Gastroesophageal sphincter (tissue), 4 donors: ENCODE measurements around the gene EARS2. TPM values are rescaled to one million over a fixed set of nuclear protein-coding genes. Genes with fewer than 3 reads are reported as not detected.

ENCODE experiments used
- ATAC-seq: fragments of 150-250 bp; one replicate; pipeline ENCODE4 v1.9.1; 2016; ENCODE audit warnings: mild to moderate bottlenecking, moderate library complexity
- H3K27ac ChIP-seq, 4 donors: fragments of 200-600 bp; sonication (generic) in 3 of 4; 1 replicate in 3 of 4; 2 replicates in 1 of 4; pipeline ENCODE4 v1.5.1; 2016 to 2019
- H3K27me3 ChIP-seq: fragments of 200-600 bp; sonication (generic); one replicate; pipeline ENCODE4 v1.5.1; 2019
- H3K36me3 ChIP-seq, 2 donors: fragments of 200-600 bp; sonication (generic); one replicate each; pipeline ENCODE4 v1.5.1; 2019; ENCODE audit warnings: control low read depth in 1 of 2
- H3K4me1 ChIP-seq, 3 donors: fragments of 200-600 bp; sonication (generic); 1 replicate in 2 of 3; 2 replicates in 1 of 3; pipeline ENCODE4 v1.5.1; 2016 to 2019; ENCODE audit warnings: control low read depth in 2 of 3
- H3K4me3 ChIP-seq, 2 donors: fragments of 200-600 bp; sonication (generic); one replicate each; pipeline ENCODE4 v1.5.1; 2019; ENCODE audit warnings: mild to moderate bottlenecking in 1 of 2, moderate library complexity in 1 of 2
- H3K9me3 ChIP-seq, 3 donors: fragments of 200-600 bp; sonication (generic); one replicate each; pipeline ENCODE4 v1.5.1; 2017 to 2019; ENCODE audit warnings: control low read depth in 2 of 3
- EP300 ChIP-seq: sonication (generic); formaldehyde crosslinking; IDR thresholded peaks from one replicate; pipeline ENCODE4 v1.6.1; 2017; ENCODE audit warnings: antibody characterized with exemption, mild to moderate bottlenecking
- POLR2A ChIP-seq, 2 donors: fragments of 450-650 bp; IDR thresholded peaks; one replicate each; pipeline ENCODE4 v1.6.1; 2017; ENCODE audit warnings: antibody characterized with exemption in 2 of 2, mild to moderate bottlenecking in 2 of 2, moderate library complexity in 1 of 2
- POLR2AphosphoS5 ChIP-seq: sonication (generic); formaldehyde crosslinking; IDR thresholded peaks from one replicate; pipeline ENCODE4 v1.6.1; 2017; ENCODE audit warnings: antibody characterized with exemption
- WGBS, 2 donors: methylation state at CpG; one replicate each; pipeline ENCODE4 v1.1.5; 2018; ENCODE audit warnings: low coverage in 1 of 2; 5-methylcytosine and 5-hydroxymethylcytosine counted together
- total RNA-seq, 4 donors: library from RNA; depleted of rRNA; stranded (reverse); fragments of >200 nt; gene quantifications; one replicate each; pipeline ENCODE4 v1.1.0, GENCODE V29; 2016
- TF ChIP-seq, protein P1 (sequence below), 4 experiments: fragments of 200-600 bp in 2 of 4; fragments of 450-650 bp in 2 of 4; sonication (generic) in 1 of 4; IDR thresholded peaks; one replicate each; pipeline ENCODE4 v1.5.1; 2017 to 2019; ENCODE audit warnings: antibody characterized with exemption in 4 of 4, mild to moderate bottlenecking in 2 of 4, moderate library complexity in 2 of 4

EARS2 gene
- total RNA-seq, 4 donors from 2014 or later: 9.5 to 28.5 (median 18.8) TPM

DNA sequence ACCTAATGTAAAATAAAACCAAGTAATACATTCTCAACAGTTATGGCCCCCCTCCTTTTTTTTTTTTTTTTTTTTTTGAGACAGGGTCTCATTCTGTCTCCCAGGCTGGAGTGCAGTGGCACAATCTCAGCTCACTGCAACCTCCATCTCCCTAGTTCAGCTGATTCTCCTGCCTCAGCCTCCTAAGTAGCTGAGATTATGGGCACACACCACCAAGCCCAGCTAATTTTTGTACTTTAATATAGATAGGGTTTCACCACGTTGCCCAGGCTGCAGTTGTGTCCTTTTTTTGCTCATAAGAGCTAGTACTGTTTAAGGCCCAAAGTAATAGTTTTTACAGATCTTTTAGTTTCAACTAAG lies 18.3 kb downstream of the EARS2 start:
- TF ChIP-seq, protein P1, sequence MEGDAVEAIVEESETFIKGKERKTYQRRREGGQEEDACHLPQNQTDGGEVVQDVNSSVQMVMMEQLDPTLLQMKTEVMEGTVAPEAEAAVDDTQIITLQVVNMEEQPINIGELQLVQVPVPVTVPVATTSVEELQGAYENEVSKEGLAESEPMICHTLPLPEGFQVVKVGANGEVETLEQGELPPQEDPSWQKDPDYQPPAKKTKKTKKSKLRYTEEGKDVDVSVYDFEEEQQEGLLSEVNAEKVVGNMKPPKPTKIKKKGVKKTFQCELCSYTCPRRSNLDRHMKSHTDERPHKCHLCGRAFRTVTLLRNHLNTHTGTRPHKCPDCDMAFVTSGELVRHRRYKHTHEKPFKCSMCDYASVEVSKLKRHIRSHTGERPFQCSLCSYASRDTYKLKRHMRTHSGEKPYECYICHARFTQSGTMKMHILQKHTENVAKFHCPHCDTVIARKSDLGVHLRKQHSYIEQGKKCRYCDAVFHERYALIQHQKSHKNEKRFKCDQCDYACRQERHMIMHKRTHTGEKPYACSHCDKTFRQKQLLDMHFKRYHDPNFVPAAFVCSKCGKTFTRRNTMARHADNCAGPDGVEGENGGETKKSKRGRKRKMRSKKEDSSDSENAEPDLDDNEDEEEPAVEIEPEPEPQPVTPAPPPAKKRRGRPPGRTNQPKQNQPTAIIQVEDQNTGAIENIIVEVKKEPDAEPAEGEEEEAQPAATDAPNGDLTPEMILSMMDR (IDR thresholded peaks at IDR 0.05): no peak
- no peak for TF ChIP-seq POLR2A (IDR thresholded peaks at IDR 0.05)
- TF ChIP-seq POLR2AphosphoS5: no peak
- TF ChIP-seq EP300: no peak
- ATAC-seq: no peak
- no peaks in the 10 kb centered on the region for H3K9me3 ChIP-seq
- 67 to 78% methylated on average over 1 of the region's 1 CpG for WGBS, 2 donors
- no peaks in the 10 kb centered on the region for H3K27me3 ChIP-seq
- no peaks in the 10 kb centered on the region for H3K4me1 ChIP-seq
- H3K36me3 ChIP-seq: peaks cover 0 to 98% of the 10 kb centered on the region in 2 donors
- no peak overlapping the region for H3K4me3 ChIP-seq
- H3K27ac ChIP-seq: no peak overlapping the region

DNA sequence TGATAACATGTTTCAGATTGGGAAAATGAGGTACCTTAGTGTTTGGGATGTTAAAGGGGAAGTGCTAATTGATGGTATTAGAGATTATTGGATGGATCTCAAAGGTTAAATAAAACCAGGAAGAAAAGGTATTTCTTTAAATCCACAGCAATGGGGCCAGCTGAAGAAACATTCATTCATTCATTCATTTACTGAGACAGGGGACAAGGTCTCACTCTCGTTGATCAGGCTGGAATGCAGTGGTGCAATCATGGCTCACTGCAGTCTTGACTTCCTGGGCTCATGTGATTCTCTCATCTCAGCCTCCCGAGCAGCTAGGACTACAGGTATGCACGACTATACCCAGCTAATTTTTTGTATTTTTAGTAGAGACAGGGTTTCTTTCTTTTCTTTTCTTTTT lies 19.8 kb downstream of the EARS2 start:
- H3K4me1 ChIP-seq: no peaks in the 10 kb centered on the region
- H3K4me3 ChIP-seq: no peak overlapping the region
- no peaks in the 10 kb centered on the region for H3K27me3 ChIP-seq
- WGBS, 2 donors: 69 to 76% methylated on average over 3 of the region's 3 CpGs
- no peaks in the 10 kb centered on the region for H3K9me3 ChIP-seq
- TF ChIP-seq EP300: no peak
- TF ChIP-seq POLR2AphosphoS5: no peak
- no peak overlapping the region for H3K27ac ChIP-seq
- H3K36me3 ChIP-seq: peaks cover 0 to 98% of the 10 kb centered on the region in 2 donors
- ATAC-seq: no peak

DNA sequence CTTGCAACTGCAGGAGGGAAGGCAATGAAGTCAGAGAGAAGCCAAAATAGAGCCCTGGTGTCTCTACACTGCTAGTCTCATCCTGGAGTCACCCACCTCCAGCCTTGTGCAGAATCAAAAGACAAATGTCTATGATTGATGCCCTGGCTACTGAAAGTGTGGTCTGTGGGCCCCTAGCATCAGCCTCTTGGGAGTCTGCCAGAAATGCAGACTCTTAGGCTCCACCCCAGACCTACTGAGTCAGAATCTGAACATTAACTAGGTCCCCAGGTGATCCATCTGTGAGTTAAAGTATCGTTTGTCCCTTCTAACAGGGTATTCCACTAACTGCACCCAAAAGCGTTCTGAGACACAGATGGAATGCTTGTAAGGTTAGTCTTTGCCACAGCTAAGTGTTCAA lies 21.2 kb downstream of the EARS2 start:
- WGBS, 2 donors: 79 to 81% methylated on average over 2 of the region's 2 CpGs
- no peaks in the 10 kb centered on the region for H3K9me3 ChIP-seq
- peaks cover 0 to 98% of the 10 kb centered on the region in 2 donors for H3K36me3 ChIP-seq
- H3K4me3 ChIP-seq: no peak overlapping the region
- no peak for ATAC-seq
- no peak for TF ChIP-seq POLR2A (IDR thresholded peaks at IDR 0.05)
- TF ChIP-seq, protein P1 (IDR thresholded peaks at IDR 0.05): no peak
- TF ChIP-seq EP300: no peak
- no peak for TF ChIP-seq POLR2AphosphoS5
- no peaks in the 10 kb centered on the region for H3K27me3 ChIP-seq
- H3K27ac ChIP-seq: no peak overlapping the region
- H3K4me1 ChIP-seq: no peaks in the 10 kb centered on the region

DNA sequence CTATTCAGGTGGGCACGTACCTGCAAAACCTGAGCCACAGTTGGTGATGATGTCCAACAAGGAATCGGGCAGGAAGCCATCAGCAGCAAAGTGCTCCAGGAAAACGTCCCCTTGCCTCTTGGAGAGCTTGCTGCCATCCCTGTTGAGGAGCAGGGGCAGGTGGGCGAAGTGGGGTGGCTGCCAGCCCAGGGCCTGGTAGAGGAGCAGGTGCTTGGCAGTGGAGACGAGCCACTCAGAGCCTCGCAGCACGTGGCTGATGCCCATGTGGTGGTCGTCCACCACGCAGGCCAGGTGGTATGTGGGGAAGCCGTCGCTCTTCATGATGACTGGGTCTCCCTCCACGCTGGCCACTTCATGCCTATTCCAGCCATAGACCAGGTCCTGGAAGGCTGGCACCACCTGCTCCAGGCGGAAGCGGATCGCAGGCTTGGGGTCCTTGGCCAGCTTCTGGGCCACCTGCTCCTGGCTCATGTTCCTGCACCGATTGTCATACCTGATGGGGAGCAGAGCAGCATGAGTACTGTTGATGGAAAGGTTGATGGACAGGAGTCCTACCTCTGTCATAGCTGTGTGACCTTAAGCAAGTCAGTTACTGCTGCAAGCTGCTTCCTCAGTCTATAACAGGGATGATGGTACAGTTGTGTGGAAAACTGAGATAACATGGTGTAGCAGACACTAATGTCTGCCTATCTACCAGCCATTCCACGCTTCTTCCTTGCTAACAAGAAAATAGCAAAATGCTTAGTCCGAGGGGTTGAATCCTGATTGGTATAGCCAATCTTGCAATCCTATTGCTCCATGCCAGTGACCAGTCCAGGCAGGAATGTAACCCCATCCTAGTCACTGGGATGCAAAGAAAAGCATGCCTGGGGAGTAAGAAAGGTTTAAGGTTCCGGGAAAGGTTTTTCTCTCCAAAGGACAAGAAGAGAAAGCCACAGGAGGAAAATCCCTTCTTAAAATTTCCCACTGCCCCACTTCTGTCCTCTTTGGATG lies 22.0 kb downstream of the EARS2 start:
- Histone ChIP-seq H3K36me3 (peaks cover 0 to 98% of the 10 kb centered on the region in 2 donors), H3K27me3 (no peaks in the 10 kb centered on the region), H3K9me3 (no peaks in the 10 kb centered on the region), H3K4me1 (no peaks in the 10 kb centered on the region), H3K27ac (no peak overlapping the region), H3K4me3 (no peak overlapping the region)
- WGBS, 2 donors: 96 to 100% methylated on average over 7 to 8 of the region's 19 CpGs
- TF ChIP-seq, protein P1 (IDR thresholded peaks at IDR 0.05): no peak
- TF ChIP-seq POLR2AphosphoS5 (no peak), EP300 (no peak), POLR2A (IDR thresholded peaks at IDR 0.05) (no peak)
- no peak for ATAC-seq

DNA sequence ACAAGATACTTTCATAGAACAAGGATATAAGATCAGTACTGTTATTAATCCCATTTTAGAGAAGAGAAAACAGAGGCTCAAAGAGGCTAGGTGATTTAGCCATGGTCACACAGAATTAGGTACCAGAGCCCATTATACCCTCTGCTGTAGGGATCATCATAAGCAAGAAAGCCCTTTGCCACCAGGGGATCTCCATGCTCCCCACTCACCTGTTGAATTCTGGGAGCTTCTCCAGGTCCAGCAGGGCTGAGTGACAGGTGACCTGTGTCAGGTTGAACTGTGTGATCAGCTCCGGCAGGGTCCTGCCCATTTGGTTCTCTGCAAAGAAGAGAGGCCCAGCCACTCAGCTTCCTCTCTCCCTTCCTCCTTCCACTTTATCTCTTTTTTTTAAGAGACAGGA lies 24.7 kb downstream of the EARS2 start:
- H3K9me3 ChIP-seq: no peaks in the 10 kb centered on the region
- no peak for TF ChIP-seq POLR2A (IDR thresholded peaks at IDR 0.05)
- no peak for TF ChIP-seq POLR2AphosphoS5
- no peak for TF ChIP-seq EP300
- no peak overlapping the region for H3K4me3 ChIP-seq
- no peak for ATAC-seq
- 88% methylated on average over 1 of the region's 1 CpG; no CpG with 5 or more reads in 1 of the 2 donors for WGBS, 2 donors
- peaks cover 0 to 100% of the 10 kb centered on the region in 2 donors for H3K36me3 ChIP-seq
- no peak overlapping the region for H3K27ac ChIP-seq
- H3K4me1 ChIP-seq: no peaks in the 10 kb centered on the region
- no peaks in the 10 kb centered on the region for H3K27me3 ChIP-seq

DNA sequence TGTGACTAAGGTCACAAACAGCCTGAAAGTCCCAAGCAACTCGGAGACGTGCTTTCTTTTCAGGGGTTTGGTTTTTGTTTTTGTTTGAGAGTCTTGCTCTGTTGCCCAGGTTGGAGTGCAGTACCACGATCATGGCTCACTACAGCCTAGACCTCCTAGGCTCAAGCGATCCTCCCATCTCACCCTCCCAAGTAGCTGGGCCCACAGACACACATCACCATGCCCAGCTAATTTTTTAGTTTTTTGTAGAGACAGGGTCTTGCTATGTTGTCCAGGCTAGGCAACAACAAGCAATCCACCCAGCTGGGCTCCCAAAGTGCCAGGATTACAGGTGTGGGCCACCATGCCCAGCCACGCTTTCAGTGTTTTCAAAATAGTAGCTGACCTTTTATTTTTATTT lies 27.1 kb downstream of the EARS2 start:
- H3K4me3 ChIP-seq: no peak overlapping the region
- H3K36me3 ChIP-seq: peaks cover 0 to 94% of the 10 kb centered on the region in 2 donors
- H3K9me3 ChIP-seq: no peaks in the 10 kb centered on the region
- no peaks in the 10 kb centered on the region for H3K27me3 ChIP-seq
- WGBS, 2 donors: 87 to 100% methylated on average over 3 of the region's 5 CpGs
- TF ChIP-seq EP300: no peak
- TF ChIP-seq POLR2AphosphoS5: no peak
- no peak for TF ChIP-seq POLR2A (IDR thresholded peaks at IDR 0.05)
- TF ChIP-seq, protein P1 (IDR thresholded peaks at IDR 0.05): no peak
- H3K4me1 ChIP-seq: no peaks in the 10 kb centered on the region
- ATAC-seq: no peak
- H3K27ac ChIP-seq: no peak overlapping the region
